Measurements from ENCODE around the gene ENTPD7. TPM values are rescaled to one million over a fixed set of nuclear protein-coding genes. Genes with fewer than 3 reads are reported as not detected.
A peak's percentile ranks its signal among the peaks of the same experiment; 100 is the strongest.

The ENTPD7 gene
- total and polyA plus RNA-seq, 9 of the 15 experiments (the other 6 are each of a cell fraction or from before 2014, with no cell fraction given): 1.4 to 13.9 (median 8.5) TPM

DNA sequence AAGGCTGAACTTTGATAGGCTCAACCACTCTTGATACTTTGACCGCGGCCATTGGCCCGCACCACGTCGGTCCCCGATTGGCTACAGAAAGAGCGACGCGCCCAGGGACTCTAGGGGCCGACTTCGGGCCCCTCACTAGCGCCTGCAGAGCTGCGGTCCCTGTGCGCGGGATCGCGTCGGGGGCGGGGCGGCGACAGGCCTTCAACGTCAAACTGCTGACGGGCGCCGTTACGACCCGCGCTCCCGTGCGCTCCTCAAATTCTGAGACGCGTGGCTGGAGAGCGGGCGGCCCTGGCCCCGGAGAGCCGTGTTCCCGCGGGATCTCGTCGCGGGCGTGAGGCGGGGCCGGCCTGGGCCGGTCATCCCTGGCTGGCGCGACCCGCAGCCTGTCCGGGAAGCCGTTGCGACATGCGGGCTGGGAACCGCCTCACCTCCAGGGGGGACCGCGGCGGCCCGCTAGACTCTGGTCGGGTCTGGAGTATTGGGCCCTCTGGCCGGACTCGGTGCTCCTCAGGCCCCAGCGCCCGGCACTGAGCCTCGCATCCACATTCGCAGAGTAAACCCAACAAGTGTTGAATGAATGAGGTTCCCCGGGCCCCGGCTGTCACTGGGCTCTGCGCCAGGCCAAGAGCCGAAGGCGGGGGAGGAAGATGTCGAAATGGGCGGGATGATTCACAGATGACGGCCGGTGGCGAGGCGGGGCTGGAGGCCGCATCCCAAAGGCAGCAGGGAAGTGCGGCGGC is 38.4 kb upstream of the ENTPD7 start (continued):
- TF ChIP-seq, protein P1, sequence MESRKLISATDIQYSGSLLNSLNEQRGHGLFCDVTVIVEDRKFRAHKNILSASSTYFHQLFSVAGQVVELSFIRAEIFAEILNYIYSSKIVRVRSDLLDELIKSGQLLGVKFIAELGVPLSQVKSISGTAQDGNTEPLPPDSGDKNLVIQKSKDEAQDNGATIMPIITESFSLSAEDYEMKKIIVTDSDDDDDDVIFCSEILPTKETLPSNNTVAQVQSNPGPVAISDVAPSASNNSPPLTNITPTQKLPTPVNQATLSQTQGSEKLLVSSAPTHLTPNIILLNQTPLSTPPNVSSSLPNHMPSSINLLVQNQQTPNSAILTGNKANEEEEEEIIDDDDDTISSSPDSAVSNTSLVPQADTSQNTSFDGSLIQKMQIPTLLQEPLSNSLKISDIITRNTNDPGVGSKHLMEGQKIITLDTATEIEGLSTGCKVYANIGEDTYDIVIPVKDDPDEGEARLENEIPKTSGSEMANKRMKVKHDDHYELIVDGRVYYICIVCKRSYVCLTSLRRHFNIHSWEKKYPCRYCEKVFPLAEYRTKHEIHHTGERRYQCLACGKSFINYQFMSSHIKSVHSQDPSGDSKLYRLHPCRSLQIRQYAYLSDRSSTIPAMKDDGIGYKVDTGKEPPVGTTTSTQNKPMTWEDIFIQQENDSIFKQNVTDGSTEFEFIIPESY (CRISPR knock-in tag; IDR thresholded peaks at IDR 0.05): no peak; the same call in 1 of the 2 replicates
- TF ChIP-seq XRCC4 (IDR thresholded peaks at IDR 0.05; ENCODE audit: extremely low read depth, insufficient read depth, insufficient read length): no peak
- no peak for TF ChIP-seq NCOA4 (IDR thresholded peaks at IDR 0.05; ENCODE audit: partially characterized antibody)
- peak; percentile 97 for TF ChIP-seq NFIC (IDR thresholded peaks at IDR 0.05)
- no peak for TF ChIP-seq ZNF282 (CRISPR knock-in tag; IDR thresholded peaks at IDR 0.05)
- no peak for TF ChIP-seq RBM15 (IDR thresholded peaks at IDR 0.05; ENCODE audit: insufficient read depth, low read length)
- TF ChIP-seq GTF2E2 (tag; IDR thresholded peaks at IDR 0.05): no peak; the same call in 1 of the 2 replicates
- no peak for TF ChIP-seq CREB3 (tag; conservative IDR thresholded peaks at IDR 0.05; ENCODE audit: low read depth)
- no peak for TF ChIP-seq BRF1 (IDR thresholded peaks at IDR 0.05; ENCODE audit: borderline replicate concordance, extremely low read depth, insufficient read length)
- TF ChIP-seq, protein P2, sequence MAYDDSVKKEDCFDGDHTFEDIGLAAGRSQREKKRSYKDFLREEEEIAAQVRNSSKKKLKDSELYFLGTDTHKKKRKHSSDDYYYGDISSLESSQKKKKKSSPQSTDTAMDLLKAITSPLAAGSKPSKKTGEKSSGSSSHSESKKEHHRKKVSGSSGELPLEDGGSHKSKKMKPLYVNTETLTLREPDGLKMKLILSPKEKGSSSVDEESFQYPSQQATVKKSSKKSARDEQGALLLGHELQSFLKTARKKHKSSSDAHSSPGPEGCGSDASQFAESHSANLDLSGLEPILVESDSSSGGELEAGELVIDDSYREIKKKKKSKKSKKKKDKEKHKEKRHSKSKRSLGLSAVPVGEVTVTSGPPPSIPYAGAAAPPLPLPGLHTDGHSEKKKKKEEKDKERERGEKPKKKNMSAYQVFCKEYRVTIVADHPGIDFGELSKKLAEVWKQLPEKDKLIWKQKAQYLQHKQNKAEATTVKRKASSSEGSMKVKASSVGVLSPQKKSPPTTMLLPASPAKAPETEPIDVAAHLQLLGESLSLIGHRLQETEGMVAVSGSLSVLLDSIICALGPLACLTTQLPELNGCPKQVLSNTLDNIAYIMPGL (CRISPR knock-in tag; IDR thresholded peaks at IDR 0.05): peak; percentile 52; the same call in 1 of the 2 replicates
- TF ChIP-seq, protein P3, sequence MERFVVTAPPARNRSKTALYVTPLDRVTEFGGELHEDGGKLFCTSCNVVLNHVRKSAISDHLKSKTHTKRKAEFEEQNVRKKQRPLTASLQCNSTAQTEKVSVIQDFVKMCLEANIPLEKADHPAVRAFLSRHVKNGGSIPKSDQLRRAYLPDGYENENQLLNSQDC (CRISPR knock-in tag; IDR thresholded peaks at IDR 0.05): no peak
- no peak for TF ChIP-seq ETV1 (tag; conservative IDR thresholded peaks at IDR 0.05; ENCODE audit: low read depth)
- no peak for TF ChIP-seq TFAM (CRISPR knock-in tag; conservative IDR thresholded peaks at IDR 0.05)
- TF ChIP-seq NFE2L1 (tag; IDR thresholded peaks at IDR 0.05; ENCODE audit: borderline replicate concordance, low read depth): no peak
- no peak for TF ChIP-seq ESRRB (CRISPR knock-in tag; IDR thresholded peaks at IDR 0.05; ENCODE audit: borderline replicate concordance)
- no peak for TF ChIP-seq SIX5 (IDR thresholded peaks at IDR 0.05; ENCODE audit: borderline replicate concordance in 1 of 2, insufficient read depth in 1 of 2, low read depth in 1 of 2, low read length in 2 of 2)
- no peak for TF ChIP-seq CBX8 (IDR thresholded peaks at IDR 0.05; ENCODE audit: borderline replicate concordance, extremely low read depth, low read depth, low read length, poor library complexity, severe bottlenecking)
- TF ChIP-seq HMBOX1 (IDR thresholded peaks at IDR 0.05): no peak
- TF ChIP-seq NCOA1 (IDR thresholded peaks at IDR 0.05; ENCODE audit: low read depth): no peak; the same call in 1 of the 2 replicates
- TF ChIP-seq KHSRP (IDR thresholded peaks at IDR 0.05): no peak
- peak; percentile 94 for TF ChIP-seq ZFX (CRISPR knock-in tag; IDR thresholded peaks at IDR 0.05)
